Activated CD4-positive, alpha-beta T cell treated with anti-CD3 and anti-CD28 coated beads, Interleukin-2, Interleukin-4, amounts not matched to agents 100 ng/mL and 50 ng/mL, durations not matched to agents 16 hours and 8 hours (primary cell): Measurements from ENCODE around the gene SLC6A11.

Experiments
- DNase-seq: peaks from one replicate; pipeline ENCODE4 v3.0.0-alpha.2; 2020; ENCODE audit warnings: low spot score

The SLC6A11 gene

DNA sequence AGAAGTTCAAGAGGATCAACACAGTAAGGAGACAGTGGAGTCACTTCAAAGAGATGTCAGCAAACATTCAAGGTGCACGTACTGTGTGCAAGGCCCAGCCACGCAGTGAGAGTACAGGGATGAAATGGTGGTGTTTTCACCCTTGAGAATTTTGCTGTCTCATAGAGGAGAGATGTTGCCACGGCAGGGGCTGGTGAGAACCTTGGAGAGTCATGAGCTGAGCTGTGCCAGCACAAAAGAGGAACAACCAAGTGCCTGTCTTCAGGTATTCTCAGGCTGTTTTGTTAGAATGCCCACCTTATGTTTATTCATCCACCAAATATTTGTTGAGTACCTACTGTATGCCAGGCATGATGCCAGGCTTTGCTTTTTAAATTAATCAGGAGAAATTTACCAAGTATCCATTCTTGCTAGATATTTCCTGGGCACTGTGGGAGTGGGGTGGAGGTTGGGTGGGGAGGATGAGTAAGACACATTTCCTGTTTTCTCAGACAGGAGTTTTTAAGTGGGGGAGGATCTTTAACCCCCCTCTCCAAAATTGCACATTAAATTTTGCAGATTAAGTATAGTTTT, 72.6 kb downstream of the SLC6A11 start:
- no peak for DNase-seq

GRCh38 chr3:10889206-10889960, 73.4 kb downstream of the SLC6A11 start:
- no peak for DNase-seq

GRCh38 chr3:10890665-10891064, 74.6 kb downstream of the SLC6A11 start:
- no peak for DNase-seq

DNA sequence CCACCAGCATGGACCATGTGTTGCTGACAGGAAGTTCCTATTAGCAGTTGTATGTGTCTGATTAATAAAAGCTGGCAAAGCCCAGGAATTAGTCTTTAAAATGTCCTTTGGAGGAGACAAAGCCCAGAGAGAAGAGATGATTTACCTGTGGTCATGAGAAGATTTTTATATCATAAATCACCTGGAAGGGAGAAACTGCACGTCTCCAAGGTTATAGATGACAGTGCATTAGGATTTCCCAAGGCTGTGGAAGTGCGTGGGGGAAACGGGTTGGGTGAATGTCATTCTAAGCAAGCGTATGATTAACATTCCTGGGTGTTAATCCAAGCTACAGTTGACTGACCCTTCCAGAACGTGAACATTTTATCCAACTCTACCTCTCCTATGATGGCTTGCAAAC, 76.6 kb downstream of the SLC6A11 start:
- DNase-seq = no peak

GRCh38 chr3:10901296-10901945, 85.4 kb downstream of the SLC6A11 start:
- DNase-seq = no peak

DNA sequence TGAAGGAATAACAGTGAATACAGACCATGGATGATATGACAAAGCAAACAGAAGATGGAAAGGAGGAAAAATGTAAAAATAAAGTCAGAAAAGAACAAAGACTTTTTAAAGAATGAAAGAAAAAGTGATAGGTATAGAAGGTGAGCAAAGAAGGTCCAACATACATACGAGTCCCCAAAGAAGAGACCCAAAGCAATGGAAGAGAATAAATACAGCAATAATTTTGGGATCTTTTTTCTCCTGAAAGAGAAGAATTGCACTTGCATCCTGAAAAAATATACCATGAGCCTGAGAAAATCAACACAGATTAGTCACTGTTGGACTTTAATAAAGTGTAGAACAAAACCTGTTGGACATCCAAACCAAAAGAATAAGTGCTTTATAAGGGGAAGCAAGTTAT, 91.2 kb downstream of the SLC6A11 start:
- DNase-seq = no peak

- DNase-seq = no peak
These were observed 94.3 kb downstream of the SLC6A11 start for GRCh38 chr3:10910367-10910766.

GRCh38 chr3:10911350-10912002, 95.4 kb downstream of the SLC6A11 start:
- DNase-seq = no peak

- DNase-seq = no peak
These were observed 96.8 kb downstream of the SLC6A11 start for GRCh38 chr3:10912786-10913185.

GRCh38 chr3:10915376-10915775, 99.3 kb downstream of the SLC6A11 start:
- no peak for DNase-seq

DNA sequence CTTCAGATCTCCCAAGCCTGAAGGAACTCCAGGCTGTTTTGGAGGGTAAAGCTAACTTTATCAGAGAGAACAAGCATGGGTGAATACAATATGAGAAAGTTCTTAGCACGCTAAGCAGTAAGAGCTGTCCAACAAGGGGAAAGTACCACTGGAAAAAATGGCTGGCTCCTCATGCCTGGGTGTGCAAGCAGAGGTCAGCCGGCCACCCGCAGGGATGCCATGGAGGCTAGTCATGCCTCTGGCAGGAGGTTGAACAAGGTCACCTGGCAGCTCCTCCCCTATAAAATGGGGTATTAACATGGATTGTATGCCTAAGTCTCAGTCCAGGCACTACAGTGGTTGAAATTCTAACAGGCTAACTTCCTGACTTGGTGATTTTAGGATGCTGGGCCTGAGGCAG, 101.1 kb downstream of the SLC6A11 start:
- no peak for DNase-seq

DNA sequence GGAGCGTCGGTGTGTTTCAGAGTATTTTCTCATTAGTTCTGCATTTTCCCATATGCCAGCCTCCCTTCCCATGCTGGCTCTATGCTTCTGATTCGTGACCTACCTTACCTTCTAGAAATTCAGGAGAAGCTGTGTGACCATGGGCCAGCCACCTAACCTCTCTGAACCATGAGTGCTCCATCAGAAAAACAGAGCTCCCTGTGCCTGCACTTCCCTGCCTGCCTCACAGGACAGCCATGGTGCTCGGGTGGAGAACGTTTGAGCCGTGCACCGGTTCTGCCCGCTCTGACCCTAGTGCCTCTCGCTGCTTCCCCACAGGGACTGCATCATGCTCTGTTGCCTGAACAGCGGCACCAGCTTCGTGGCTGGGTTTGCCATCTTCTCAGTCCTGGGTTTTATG, 102.0 kb downstream of the SLC6A11 start:
- DNase-seq = no peak

DNA sequence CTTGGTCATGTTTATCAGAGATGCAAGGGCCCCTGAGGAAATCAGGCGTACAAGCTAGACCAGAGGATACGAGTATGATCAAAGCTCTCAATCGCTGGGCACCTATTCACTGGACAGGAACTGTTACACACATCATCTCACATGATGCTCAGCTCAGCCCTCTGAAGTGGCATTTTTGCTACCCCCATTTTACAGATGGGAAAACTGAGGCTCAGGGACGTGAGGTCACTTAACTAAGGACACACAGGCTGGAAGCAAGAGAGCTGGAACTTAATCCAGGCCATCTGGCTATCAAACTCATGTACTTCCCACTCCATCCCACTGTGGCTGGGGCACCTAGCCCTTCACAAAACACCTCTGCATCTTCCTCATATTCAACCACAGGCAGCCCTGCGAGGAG, 103.6 kb downstream of the SLC6A11 start:
- DNase-seq = no peak

- DNase-seq = no peak
These were observed 109.6 kb downstream of the SLC6A11 start for GRCh38 chr3:10925436-10926255.

GRCh38 chr3:10926256-10926810, 110.3 kb downstream of the SLC6A11 start:
- DNase-seq = no peak

GRCh38 chr3:10926811-10927521, 110.9 kb downstream of the SLC6A11 start:
- DNase-seq = no peak

GRCh38 chr3:10927551-10927950, 111.5 kb downstream of the SLC6A11 start:
- no peak for DNase-seq

- no peak for DNase-seq
These were observed 112.5 kb downstream of the SLC6A11 start for GRCh38 chr3:10928407-10928960.

- no peak for DNase-seq
These were observed 113.0 kb downstream of the SLC6A11 start for GRCh38 chr3:10928961-10929471.

DNA sequence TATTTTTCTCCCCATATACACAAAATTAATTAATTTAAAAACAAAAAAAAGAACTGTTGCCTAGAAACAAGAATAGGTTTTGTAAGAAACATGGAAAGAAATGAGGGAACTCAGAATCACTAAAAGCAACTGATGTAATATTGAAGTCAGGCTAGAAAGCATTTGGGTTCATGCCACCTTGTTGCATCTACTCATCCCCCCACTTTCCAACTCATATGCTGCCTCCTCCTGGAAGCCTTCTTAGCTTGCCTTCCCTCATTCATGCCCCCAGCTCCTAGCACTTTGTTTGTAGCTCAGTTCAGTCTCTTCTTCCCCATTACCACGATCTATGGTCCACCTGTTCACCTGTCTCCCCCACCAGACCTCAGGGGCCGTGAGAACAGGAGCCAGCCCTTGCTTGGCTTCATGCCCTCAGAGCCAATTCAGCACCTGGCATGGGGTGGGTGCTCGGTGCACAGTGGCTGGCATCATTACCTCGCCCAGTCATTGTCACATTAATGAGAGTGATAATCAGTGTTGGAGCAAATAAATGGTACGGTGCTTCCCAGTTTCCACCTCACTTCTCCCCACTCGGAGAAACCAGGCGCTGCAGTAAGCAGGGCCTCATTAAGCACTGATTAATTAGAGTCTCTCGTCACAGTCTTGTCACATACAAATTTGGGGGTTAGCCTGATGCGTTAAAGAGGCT, 114.1 kb downstream of the SLC6A11 start:
- DNase-seq = no peak
